Hematopoietic multipotent progenitor cell treated with erythropoietin and hydrocortisone succinate and interleukin-3 and kit ligand, for 17 days (in vitro differentiated cells): ENCODE data around the gene OTUD1.

Experiments used
- DNase-seq: peaks from one replicate; pipeline ENCODE4 v3.0.0-alpha.2; 2015; ENCODE audit warnings: low spot score

The OTUD1 gene

DNA sequence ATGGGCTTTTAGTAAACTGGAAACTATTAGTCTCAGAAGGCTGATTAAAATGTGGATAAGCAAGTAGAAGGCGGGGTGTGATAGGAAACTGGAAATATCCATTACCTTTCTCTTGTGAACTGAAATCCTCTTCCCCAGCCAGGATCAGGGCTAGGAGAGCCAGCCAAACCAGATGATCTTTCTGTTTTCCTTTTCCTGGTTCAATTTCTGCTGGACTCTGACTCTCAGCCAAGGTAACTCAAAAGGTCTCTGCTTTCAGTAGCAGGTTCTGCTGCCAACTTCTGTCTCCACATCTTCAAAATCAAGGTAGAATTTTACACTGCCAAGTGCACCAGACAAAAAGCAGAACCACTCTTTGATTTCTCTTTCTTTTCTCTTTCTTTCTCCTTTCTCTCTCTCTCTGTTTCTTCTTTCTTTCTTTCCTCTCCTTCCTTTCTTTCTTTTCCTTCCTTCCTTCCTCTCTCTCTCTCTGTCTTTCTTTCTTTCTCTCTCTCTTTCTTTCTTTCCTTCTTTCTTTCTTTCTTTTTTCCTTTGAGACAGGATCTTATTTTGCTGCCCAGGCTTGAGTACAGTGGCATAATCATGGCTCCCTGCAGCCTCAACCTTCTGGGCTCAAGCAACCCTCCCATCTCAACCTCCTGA, 30.8 kb downstream of the OTUD1 start:
- DNase-seq = no peak

DNA sequence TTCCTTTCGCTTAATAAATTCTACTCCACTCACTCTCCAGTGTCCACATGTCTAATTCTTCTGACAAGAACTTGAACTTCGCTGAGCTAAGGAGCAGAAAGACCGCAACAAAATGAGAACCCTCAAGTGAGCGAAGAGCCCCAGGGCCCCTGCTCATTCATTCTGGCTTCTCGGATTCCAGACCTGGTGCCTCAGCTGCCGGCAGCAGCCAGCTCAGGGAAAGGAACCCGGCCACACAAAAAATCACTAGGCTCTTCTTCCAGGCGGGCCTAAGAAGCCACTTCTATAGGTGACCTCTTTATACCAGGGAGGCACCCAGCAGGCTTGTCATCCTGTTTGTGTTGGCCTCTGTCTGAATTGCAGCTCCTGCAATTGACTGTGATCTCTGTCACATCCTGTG, 33.3 kb downstream of the OTUD1 start:
- DNase-seq = no peak

DNA sequence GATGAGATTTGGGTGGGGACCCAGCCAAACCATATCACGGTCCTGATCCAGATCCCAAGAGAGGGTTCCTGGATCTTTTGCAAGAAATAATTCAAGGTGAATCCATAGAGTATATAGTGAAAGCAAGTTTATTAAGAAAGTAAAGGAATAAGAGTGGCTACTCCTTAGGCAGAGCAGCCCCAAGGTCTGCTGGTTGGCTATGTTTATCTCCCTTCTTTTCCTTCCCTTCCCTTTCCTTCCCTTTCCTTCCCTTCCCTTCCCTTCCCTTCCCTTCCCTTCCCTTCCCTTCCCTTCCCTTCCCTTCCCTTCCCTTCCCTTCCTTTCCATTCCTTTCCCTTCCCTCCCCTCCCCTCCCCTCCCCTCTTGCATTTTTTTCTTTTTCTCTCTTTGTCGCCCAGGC, 35.2 kb downstream of the OTUD1 start:
- DNase-seq = no peak

DNA sequence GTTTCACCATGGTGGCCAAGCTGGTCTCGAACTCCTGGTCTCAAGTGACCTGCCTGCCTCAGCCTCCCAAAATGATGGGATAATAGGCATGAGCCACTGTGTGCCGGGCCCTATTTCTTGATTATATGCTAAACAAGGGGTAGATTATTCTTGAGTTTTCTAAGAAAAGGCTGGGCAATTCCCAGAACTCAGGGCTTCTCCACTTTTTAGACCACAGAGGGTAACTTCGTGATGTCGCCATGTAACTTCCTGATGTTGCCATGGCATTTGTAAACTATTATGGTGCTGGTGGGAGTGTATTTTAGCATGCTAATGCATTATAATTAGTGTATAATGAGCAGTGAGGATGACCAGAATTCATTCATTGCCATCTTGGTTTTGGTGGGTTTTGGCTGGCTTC, 35.8 kb downstream of the OTUD1 start:
- DNase-seq = no peak

DNA sequence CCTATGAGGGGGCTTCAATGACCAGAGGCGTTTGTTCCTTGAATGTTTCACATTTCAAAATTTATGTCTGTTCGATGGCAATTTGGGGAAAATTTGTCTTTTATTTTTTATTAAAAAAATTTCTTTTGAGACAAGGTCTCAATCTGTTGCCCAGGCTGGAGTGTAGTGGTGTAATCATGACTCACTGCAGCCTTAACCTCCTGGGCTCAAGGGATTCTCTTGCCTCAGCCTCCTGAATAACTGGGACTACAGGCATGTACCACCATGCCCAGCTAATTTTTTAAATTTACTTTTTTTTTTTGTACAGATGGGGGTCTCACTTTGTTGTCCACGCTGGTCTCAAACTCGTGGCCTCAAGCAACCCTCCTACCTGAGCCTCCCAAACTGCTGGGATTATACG, 39.7 kb downstream of the OTUD1 start:
- no peak for DNase-seq

DNA sequence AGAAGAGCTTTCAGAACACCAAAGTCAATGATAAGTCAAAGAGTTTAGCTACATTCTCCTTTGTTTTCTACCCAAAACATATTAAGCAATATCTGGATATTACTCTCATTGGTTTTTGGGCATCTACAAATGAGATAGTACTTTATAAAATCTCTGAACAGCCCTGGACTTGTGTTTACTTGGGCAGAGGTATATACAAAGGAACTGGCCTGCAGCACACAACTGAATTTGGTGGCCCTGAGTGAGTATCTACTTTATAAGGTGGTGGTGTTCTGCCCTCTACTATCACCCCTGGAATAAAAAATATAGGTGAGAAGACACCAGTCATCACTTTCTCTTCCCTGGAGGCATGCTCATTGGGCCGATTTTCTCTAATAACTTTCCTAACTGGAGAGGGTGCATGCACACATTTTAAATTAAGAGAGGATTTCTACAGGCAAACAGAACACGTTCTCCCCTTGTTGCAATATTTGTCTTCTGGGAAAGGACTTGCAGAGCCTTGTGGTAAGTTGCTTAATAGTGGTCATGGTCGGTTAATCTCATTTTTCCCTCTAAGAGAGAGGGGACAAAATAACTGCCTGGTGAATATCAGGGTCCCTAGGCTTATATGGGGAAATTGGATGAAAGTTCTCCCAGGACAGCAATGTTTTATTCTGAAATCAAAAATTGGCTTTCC, 41.1 kb downstream of the OTUD1 start:
- no peak for DNase-seq

DNA sequence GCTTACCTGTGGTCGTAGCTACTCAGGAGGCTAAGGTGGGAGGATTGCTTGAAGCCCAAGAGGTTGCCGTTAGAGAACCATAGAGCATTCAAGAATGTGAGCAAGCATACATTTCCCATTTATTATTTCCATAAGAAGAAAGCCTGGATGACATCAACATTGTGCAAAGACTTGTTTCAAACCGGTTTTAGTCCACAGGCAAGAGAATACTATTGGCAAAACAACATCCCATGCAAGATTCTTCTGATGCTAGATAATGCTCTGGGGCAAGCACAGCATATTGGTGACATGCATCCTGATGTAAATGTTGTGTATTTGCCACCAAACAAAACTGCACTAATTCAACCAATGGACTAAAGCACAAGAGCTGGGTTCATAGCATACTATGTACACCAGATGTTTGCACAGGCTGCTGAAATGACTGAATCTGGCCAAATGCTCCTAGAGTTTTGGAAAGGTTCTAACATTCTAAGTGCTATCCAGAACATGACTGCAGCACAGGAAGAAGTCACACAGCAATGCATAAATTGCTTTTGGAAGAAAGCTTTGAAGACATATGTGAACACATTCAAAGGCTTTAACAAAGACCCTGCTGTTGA, 42.6 kb downstream of the OTUD1 start:
- DNase-seq = no peak

DNA sequence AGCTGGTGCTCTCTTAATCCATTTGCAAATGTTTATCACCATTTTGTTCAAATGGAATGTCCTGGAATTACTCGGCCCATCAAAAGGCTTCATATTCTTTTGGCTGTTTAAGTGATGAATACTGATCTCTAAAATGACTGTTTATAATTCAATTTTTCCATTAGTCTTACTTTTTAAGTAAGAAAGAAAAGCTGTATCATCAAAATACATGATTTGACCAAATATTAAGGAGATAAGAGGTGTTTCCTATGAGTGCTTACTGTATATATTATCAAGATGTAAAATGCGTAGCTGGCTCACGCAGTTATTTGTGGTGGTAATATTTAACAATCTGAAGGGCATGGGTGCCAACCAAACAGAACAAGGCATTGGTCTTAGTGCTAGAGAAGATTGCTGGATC, 51.2 kb downstream of the OTUD1 start:
- DNase-seq = no peak
